Smooth muscle cell (in vitro differentiated cells): Measurements from ENCODE around the gene COL13A1. TPM values are rescaled to one million over a fixed set of nuclear protein-coding genes. Genes with fewer than 3 reads are reported as not detected.

Source experiments
- DNase-seq: peaks from one replicate; lab custom pipeline; 2025; ENCODE audit not compliant: unreplicated experiment; lab: John Stamatoyannopoulos, UW
- H2AFZ ChIP-seq: fragments of 200-600 bp; sonication (generic); 2 replicates; pipeline ENCODE4 v1.6.0; 2016; ENCODE audit warnings: antibody characterized with exemption, low read depth, mild to moderate bottlenecking
- H3F3A ChIP-seq: fragments of 200-600 bp; sonication (generic); 2 replicates; pipeline ENCODE4 v1.6.0; 2017; ENCODE audit warnings: antibody characterized with exemption, low read depth
- H3K27ac ChIP-seq: fragments of 200-600 bp; sonication (generic); 2 replicates; pipeline ENCODE4 v1.5.1; 2016; ENCODE audit warnings: low read depth, mild to moderate bottlenecking
- H3K27me3 ChIP-seq: fragments of 200-600 bp; sonication (generic); 2 replicates; pipeline ENCODE4 v1.6.1; 2016; ENCODE audit warnings: low read depth, mild to moderate bottlenecking
- H3K36me3 ChIP-seq: fragments of 200-600 bp; sonication (generic); 2 replicates; pipeline ENCODE4 v1.5.1; 2016; ENCODE audit warnings: low read depth
- H3K4me1 ChIP-seq: fragments of 200-600 bp; sonication (generic); 2 replicates; pipeline ENCODE4 v1.5.1; 2016; ENCODE audit warnings: low read depth
- H3K4me2 ChIP-seq: fragments of 200-600 bp; sonication (generic); 2 replicates; pipeline ENCODE4 v1.6.0; 2016; ENCODE audit warnings: mild to moderate bottlenecking
- H3K4me3 ChIP-seq: fragments of 200-600 bp; sonication (generic); 2 replicates; pipeline ENCODE4 v1.5.1; 2016; ENCODE audit warnings: mild to moderate bottlenecking
- H3K79me2 ChIP-seq: fragments of 200-600 bp; sonication (generic); 2 replicates; pipeline ENCODE4 v1.6.0; 2016; ENCODE audit warnings: low read depth, mild to moderate bottlenecking
- H3K9ac ChIP-seq: fragments of 200-600 bp; sonication (generic); 2 replicates; pipeline ENCODE4 v1.6.0; 2016; ENCODE audit warnings: low read depth
- H3K9me3 ChIP-seq: fragments of 200-600 bp; sonication (generic); replicated peaks from 2 replicates; pipeline ENCODE4 v1.5.1; 2016; ENCODE audit warnings: low read depth
- H4K20me1 ChIP-seq: fragments of 200-600 bp; sonication (generic); 2 replicates; pipeline ENCODE4 v1.6.0; 2016; ENCODE audit warnings: low read depth
- WGBS: methylation state at CpG from one replicate; pipeline ENCODE4 v1.1.7; 2016; ENCODE audit warnings: low lambda C conversion rate; 5-methylcytosine and 5-hydroxymethylcytosine counted together
- polyA plus RNA-seq: library from polyadenylated mRNA; unstranded; fragments of >200 nt; fragmentation: Nextera tagmentation; extraction: Ambion mirVana; gene quantifications from 2 replicates; pipeline ENCODE4 v1.2.1, GENCODE V29; 2016
- total RNA-seq: library from RNA; depleted of rRNA; stranded (reverse); fragments of >200 nt; gene quantifications from 2 replicates; pipeline ENCODE4 v1.2.3, GENCODE V29; 2014
- TF ChIP-seq, protein P1 (sequence below): fragments of 200-600 bp; sonication (generic); IDR thresholded peaks from 2 replicates; pipeline ENCODE4 v1.5.1; 2017; ENCODE audit warnings: borderline replicate concordance, mild to moderate bottlenecking, antibody characterized with exemption; ENCODE audit not compliant: insufficient read depth, poor library complexity, severe bottlenecking

The COL13A1 gene
- total and polyA plus RNA-seq, 2 experiments from 2014 or later: 6.1 to 15.0 TPM

DNA sequence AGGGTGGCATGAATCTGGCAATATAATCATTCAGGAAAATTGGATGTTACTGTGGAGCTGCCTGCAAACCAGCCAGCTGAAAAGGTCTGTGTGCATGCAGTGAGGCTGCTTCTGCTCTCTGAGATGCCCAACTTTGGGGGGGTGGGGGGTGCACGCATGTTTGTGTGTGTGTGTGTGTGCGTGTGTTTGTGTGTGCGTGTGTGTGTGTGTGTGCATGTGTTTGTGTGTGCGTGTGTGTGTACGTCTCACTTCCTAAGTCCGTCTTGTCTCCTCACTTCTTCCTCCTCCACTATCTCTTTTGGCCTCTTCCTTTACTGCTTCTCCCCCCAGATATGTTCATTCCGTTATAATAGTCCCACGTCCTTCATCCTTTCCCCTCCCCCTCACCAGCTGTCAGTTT lies 148.1 kb downstream of the COL13A1 start:
- Histone ChIP-seq H3K4me3 (no peak overlapping the region), H3K27me3 (no peaks in the 10 kb centered on the region), H4K20me1 (no peaks in the 10 kb centered on the region), H3F3A (no peaks in the 10 kb centered on the region), H3K36me3 (no peaks in the 10 kb centered on the region), H3K27ac (no peak overlapping the region), H3K9ac (no peak overlapping the region), H3K4me1 (peaks cover 21% of the 10 kb centered on the region), H2AFZ (no peak overlapping the region), H3K79me2 (no peaks in the 10 kb centered on the region), H3K9me3 (no peaks in the 10 kb centered on the region), H3K4me2 (no peak overlapping the region)
- TF ChIP-seq, protein P1, sequence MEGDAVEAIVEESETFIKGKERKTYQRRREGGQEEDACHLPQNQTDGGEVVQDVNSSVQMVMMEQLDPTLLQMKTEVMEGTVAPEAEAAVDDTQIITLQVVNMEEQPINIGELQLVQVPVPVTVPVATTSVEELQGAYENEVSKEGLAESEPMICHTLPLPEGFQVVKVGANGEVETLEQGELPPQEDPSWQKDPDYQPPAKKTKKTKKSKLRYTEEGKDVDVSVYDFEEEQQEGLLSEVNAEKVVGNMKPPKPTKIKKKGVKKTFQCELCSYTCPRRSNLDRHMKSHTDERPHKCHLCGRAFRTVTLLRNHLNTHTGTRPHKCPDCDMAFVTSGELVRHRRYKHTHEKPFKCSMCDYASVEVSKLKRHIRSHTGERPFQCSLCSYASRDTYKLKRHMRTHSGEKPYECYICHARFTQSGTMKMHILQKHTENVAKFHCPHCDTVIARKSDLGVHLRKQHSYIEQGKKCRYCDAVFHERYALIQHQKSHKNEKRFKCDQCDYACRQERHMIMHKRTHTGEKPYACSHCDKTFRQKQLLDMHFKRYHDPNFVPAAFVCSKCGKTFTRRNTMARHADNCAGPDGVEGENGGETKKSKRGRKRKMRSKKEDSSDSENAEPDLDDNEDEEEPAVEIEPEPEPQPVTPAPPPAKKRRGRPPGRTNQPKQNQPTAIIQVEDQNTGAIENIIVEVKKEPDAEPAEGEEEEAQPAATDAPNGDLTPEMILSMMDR: no peak
- DNase-seq: no peak
- WGBS: 77% methylated on average over 8 of the region's 8 CpGs

GRCh38 chr10:69951658-69952057 lies 150.0 kb downstream of the COL13A1 start:
- no peak for DNase-seq
- Histone ChIP-seq H3K27ac (no peak overlapping the region), H3K4me1 (peaks cover 21% of the 10 kb centered on the region), H3F3A (no peaks in the 10 kb centered on the region), H2AFZ (no peak overlapping the region), H3K36me3 (no peaks in the 10 kb centered on the region), H3K79me2 (no peaks in the 10 kb centered on the region), H3K27me3 (no peaks in the 10 kb centered on the region), H3K4me3 (no peak overlapping the region), H4K20me1 (no peaks in the 10 kb centered on the region), H3K4me2 (no peak overlapping the region), H3K9ac (no peak overlapping the region), H3K9me3 (no peaks in the 10 kb centered on the region)
- TF ChIP-seq, protein P1: no peak
- WGBS: 88% methylated on average over 3 of the region's 3 CpGs

- DNase-seq: no peak
- Histone ChIP-seq H3K79me2 (no peaks in the 10 kb centered on the region), H2AFZ (no peak overlapping the region), H3K27ac (no peak overlapping the region), H3K4me2 (no peak overlapping the region), H3K4me1 (peaks cover 21% of the 10 kb centered on the region), H3K9me3 (no peaks in the 10 kb centered on the region), H3F3A (no peaks in the 10 kb centered on the region), H3K27me3 (no peaks in the 10 kb centered on the region), H3K9ac (no peak overlapping the region), H3K4me3 (no peak overlapping the region), H4K20me1 (no peaks in the 10 kb centered on the region), H3K36me3 (no peaks in the 10 kb centered on the region)
- TF ChIP-seq, protein P1: no peak
- WGBS: 70% methylated on average over 6 of the region's 6 CpGs
Observed at GRCh38 chr10:69952069-69952800, 150.5 kb downstream of the COL13A1 start.

GRCh38 chr10:69952821-69953221 lies 151.1 kb downstream of the COL13A1 start:
- H3K79me2 ChIP-seq: no peaks in the 10 kb centered on the region
- H4K20me1 ChIP-seq: no peaks in the 10 kb centered on the region
- 43% methylated on average over 5 of the region's 5 CpGs for WGBS
- no peaks in the 10 kb centered on the region for H3K27me3 ChIP-seq
- no peak overlapping the region for H2AFZ ChIP-seq
- TF ChIP-seq, protein P1: no peak
- H3K4me3 ChIP-seq: no peak overlapping the region
- no peak overlapping the region for H3K27ac ChIP-seq
- peaks cover 21% of the 10 kb centered on the region for H3K4me1 ChIP-seq
- no peak overlapping the region for H3K9ac ChIP-seq
- H3F3A ChIP-seq: no peaks in the 10 kb centered on the region
- H3K36me3 ChIP-seq: no peaks in the 10 kb centered on the region
- no peak for DNase-seq
- H3K9me3 ChIP-seq: no peaks in the 10 kb centered on the region
- H3K4me2 ChIP-seq: no peak overlapping the region
